HK-2 (cell line): ENCODE measurements around the gene TMEM238L.
A peak's percentile ranks its signal among the peaks of the same experiment; 100 is the strongest.
"Not testable (repeated sequence)": the region's sequence is repeated elsewhere in the genome, so short reads cannot be mapped to it uniquely, and the experiment has no call there.

ENCODE experiments used
- DNase-seq: peaks from one replicate; pipeline ENCODE4 v3.0.0-alpha.2; 2018; ENCODE audit not compliant: unreplicated experiment

The TMEM238L gene

DNA sequence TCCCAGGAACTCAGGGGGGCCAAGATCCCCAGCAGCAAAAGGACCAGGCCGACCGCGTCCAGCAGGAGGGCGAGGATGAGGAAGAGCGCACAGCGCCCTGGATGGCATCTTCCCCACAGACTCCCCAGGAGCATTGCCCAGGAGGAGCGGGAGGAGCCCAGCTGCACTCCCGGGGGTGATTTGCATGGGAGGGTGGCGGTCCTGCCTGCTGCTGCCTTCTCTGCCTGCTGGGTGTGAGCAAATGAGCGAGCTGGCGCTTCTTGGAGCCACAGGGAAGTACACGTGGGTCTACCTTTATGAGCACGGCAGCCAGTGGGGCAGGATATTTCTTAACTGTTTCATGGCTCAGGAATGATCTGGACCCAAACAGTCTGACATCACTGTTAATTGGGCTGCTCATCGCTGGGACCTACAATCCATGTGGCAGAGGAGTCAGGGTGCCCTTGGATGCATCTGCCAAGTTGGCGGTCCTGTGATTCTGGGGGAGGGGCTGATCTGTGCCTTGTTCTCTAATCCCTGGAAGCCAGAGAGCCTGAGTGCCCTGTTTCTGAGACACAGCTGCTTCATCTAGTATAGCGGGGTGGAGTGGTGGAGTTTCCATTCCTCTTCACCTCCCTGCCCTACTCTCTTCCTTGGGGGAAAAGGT is at the start of gene TMEM238L:
Gene TMEM238L, minus strand, starts transcription at position 270 of the 646 bp plus-strand sequence. Its CDS starts 136 bp downstream, at position 134.
- no peak for DNase-seq

DNA sequence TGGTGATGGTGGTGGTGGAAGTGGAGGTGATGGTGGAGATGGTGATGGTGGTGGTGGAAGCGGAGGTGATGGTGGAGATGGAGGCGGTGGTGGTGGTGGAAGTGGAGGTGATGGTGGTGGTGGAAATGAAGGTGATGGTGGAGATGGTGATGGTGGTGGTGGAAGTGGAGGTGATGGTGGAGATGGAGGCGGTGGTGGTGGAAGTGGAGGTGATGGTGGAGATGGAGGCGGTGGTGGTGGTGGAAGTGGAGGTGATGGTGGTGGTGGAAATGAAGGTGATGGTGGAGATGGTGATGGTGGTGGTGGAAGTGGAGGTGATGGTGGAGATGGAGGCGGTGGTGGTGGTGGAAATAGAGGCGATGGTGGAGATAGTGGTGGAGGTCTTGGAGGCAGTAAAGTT is 42.7 kb upstream of the TMEM238L start:
- not testable (repeated sequence) for DNase-seq

- no peak for DNase-seq
Measured at GRCh38 chr17:10845388-10845751, 41.5 kb upstream of the TMEM238L start.

- DNase-seq: peak; percentile 67
Measured at GRCh38 chr17:10844621-10845387, 40.9 kb upstream of the TMEM238L start.

GRCh38 chr17:10843811-10844210 is 39.9 kb upstream of the TMEM238L start:
- no peak for DNase-seq

DNA sequence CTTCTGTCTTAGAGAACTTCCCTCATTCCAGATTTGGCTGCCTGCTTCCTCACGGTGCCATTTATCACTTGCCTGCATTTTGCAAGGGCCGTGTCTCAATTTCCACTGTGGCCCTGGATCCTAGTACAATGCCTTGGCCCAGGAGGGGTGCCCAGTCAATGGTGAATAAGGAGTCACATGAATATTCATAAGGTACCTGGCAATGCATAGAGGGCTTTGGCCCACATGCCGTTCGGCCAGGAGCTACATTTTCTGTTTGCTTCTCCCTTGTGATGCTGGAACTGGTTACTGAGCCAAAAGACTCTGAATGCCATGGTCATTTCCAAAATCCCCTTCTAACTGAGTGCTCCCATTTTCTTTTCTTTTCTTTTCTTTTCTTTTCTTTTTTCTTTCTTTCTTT is 38.8 kb upstream of the TMEM238L start:
- no peak for DNase-seq

DNA sequence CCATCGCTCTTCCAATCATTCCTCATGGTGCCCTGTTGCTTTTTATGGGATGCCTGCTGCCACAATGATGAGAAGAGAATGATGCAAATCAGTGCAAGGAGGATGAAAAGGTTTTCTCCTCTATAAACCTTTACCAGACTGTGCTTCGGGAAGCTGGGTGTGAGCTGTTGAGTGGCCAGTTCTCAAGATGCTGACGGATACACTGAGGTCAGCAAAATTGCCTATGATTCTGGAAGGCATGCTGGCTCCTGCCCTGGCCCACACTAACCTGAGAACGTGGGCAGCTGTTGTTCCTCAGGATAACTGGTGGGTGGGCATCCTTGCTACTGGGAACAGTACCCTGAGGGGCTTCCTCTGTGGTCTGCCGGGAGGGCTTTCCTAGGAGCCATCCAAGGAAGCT is 34.8 kb upstream of the TMEM238L start:
- no peak for DNase-seq

DNA sequence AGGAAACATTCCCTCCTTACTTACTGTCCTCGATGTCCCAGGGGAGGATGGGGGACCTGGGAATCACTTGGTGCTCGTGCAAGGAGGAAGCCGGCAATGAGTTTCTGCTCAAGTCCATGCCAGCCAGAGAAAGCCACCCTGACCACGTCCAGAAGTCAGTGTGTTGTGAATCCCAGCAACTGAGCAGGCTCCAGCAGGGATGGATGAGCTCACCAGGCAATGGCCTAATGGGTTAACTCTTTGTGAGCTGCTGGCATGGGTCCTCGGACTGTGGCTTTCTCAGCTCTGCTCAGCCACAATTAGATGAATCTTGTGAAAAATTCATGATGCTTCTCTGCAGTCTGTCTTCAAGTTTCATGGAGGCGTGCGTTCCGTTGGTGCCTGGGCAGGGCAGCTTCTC is 34.0 kb upstream of the TMEM238L start, which contains the start of gene PIRT:
Gene PIRT, minus strand, starts transcription at position 167 of the 400 bp plus-strand sequence. CDS start 12,442 bp downstream, outside the sequence.
- no peak for DNase-seq

- DNase-seq: no peak
Measured at GRCh38 chr17:10836966-10837590, 33.2 kb upstream of the TMEM238L start.

DNA sequence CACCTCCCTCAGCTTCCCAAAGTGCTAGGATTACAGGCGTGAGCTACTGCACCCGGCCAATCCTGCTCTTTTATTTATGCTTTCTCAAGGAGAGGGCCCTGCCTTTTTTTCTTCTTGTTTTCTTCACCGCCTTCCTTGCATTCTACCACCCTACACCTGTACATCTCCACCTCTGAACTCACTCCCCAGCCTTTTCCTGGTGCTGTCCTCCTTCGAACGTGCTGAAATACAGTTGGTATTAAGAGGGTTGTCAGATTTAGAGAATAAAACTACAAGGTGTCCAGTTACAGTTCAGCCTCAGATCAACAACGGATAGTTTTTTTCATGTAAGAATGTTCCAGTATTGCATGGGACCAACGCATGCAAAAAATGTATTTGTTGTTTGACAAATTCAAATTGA is 32.2 kb upstream of the TMEM238L start:
- DNase-seq: no peak

DNA sequence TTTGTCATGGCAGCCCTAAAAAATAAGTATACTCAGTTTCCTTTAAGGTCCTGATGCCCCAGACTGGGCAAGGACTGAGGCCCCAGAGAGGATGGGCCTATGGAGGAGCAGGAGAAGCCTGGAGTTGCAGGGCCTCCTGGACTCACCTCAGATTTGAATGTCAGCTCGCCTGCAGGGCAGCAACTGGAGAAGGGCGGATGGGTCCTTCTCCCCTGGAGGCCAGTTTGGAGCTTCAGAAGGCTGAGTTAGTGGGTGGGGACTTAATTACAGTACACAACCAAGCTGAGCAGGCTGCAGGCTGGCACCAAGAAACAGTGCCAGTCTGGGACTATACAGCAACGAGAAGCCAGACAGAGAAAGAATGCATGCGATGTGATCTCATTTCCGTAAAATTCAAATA is 27.8 kb upstream of the TMEM238L start:
- no peak for DNase-seq

GRCh38 chr17:10827898-10828552 is 24.1 kb upstream of the TMEM238L start:
- no peak for DNase-seq

- no peak for DNase-seq
Measured at GRCh38 chr17:10824874-10825273, 21.0 kb upstream of the TMEM238L start.

DNA sequence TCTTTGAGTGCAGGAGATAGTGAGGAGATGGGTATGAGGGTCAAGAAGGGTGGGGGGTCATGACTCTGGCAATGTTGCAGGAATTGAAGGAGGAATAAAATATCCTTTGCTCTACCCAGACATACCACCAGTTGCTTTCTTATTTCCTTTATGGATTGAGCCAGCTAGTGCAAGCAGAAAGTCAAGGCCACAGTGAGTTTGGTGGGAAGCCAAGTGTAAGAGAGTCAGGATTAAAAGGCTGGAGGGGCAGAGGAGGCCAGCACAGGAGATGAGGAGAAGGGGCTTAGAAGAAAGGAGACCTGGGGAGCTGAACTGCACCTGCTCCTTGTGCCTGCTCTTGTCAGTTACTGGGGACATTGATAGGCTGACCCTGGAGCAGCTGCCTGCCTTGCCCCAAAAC is 17.9 kb upstream of the TMEM238L start:
- DNase-seq: no peak

- DNase-seq: no peak
Measured at GRCh38 chr17:10821054-10821453, 17.2 kb upstream of the TMEM238L start.

DNA sequence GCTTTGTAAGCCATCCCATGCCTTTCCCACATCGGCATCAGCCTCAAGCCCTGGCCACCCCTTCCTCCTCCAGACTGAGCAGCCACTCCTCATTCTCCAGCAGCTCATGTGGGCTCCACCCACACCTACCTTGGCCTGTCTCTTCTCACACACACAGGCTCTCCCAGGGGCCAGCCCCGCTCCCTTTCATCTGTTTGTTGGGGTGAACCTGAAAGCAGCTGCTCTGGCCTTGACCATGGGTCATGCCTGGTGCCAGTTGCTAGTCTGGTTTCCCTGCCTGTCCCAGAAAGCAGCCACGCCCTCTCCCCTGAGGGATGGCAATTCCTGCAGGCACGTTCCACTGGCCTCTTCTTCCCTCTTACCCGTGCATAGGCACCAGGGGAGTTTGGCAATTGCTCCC is 11.4 kb upstream of the TMEM238L start:
- no peak for DNase-seq

- DNase-seq: no peak
Measured at GRCh38 chr17:10814075-10814474, 10.2 kb upstream of the TMEM238L start.

DNA sequence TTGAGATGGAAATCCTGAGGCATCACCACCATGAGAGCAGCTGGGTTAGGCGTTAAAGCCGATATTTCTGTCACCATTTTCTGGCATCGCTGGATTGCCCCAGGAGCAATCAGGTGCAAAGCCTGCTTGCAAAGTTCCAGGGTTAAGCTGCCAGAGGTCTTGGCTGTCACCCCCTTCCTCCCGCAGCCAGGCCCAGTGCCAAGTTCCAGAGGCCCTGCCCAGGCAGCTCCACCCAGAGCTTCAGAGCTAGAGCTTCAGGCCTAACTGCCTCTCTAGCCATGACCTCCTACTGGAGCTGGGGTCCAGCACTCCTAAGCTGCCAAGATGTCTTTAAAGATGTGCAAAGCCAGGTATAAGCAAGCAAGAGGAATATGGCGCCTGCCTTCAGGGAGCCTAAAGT is 8.8 kb upstream of the TMEM238L start:
- no peak for DNase-seq

- DNase-seq: no peak
Measured at GRCh38 chr17:10809605-10810004, 5.7 kb upstream of the TMEM238L start.

GRCh38 chr17:10807704-10808128 is 3.8 kb upstream of the TMEM238L start:
- no peak for DNase-seq

DNA sequence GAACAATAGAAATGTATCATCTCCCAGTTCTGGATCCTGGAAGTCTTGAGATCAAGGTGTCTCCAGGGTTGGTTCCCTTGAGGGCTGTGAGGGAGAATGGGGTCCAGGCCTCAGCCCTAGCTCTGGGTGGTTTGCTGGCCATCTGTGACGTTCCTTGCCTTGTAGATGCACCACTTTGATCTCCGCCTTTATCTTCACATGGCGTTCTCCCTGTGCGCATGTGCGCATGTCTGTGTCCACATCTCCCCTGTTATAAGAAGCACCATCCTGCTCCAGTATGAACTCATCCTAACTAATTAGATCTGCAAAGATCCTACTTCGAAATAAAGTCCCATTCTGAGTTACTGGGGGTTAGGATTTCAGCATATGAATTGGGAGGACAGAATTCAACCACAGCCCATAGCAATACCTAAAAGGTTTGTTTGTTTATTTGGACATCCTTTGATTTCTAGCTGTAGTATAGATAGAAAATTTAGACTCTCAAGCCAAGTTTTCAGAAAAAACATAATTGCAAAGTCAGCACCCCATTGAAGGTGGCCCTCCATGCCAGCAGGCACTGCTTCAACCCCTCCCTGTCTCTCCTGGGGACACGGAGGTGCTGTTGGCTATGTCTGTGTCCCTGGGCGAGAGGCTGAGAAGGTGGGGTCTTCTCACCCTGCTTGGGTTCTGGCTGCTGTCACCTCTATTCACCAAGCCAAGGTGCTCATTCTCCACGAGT is 2.8 kb upstream of the TMEM238L start:
- DNase-seq: no peak

DNA sequence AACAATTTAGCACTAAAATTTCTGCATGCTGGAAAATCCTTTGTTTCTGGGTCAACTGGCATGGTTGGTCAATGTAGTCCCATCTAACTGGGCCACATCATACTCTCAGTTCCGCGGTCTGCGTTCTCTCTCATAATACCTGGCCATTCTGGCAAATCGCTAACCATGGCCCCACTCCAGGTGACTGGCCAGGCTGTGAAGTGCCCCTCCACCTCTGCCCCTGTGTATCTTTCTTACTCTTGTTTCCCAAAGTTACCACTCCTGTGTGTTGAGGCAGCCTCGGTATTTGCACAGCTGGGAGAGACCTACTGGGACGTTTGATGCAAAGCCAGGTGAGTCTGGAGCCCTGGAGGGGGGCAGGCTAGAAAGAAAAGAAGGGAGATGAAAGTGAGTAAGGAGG is 2.0 kb upstream of the TMEM238L start:
- DNase-seq: no peak
